Keratinocyte (primary cell): ENCODE data around the gene SLC2A4.

ENCODE experiments used
- CTCF ChIP-seq, 3 experiments: IDR thresholded peaks in 1 of 3; conservative IDR thresholded peaks in 1 of 3; optimal IDR thresholded peaks in 1 of 3; 2 replicates in 2 of 3; 3 replicates in 1 of 3; pipeline versions ENCODE3 to v1.5.1; 2011; ENCODE audit warnings: low read length in 3 of 3, mild to moderate bottlenecking in 3 of 3, moderate library complexity in 2 of 3, control low read depth in 1 of 3, inconsistent platforms in 1 of 3; ENCODE audit not compliant: insufficient read depth in 2 of 3; ENCODE audit errors: extremely low read depth in 1 of 3
- EZH2 ChIP-seq: IDR thresholded peaks from one replicate; pipeline ENCODE4 v1.6.1; 2012; ENCODE audit warnings: inconsistent platforms, mild to moderate bottlenecking, low read length, moderate library complexity

GRCh38 chr17:7309628-7310027 is 28.1 kb downstream of the SLC2A4 start:
- TF ChIP-seq CTCF (optimal IDR thresholded peaks at IDR 0.05 in 1 of 3, IDR thresholded peaks at IDR 0.05 in 1 of 3, conservative IDR thresholded peaks at IDR 0.05 in 1 of 3; ENCODE audit: extremely low read depth in 1 of 3, insufficient read depth in 2 of 3, low read length in 3 of 3) = no peak
- no peak for TF ChIP-seq EZH2
